Hepatocyte (in vitro differentiated cells): ENCODE measurements around the gene KRTAP5-7. TPM values are rescaled to one million over a fixed set of nuclear protein-coding genes. Genes with fewer than 3 reads are reported as not detected.

ENCODE experiments used
- DNase-seq: peaks from one replicate; pipeline ENCODE4 v3.0.0-alpha.2; 2016; ENCODE audit warnings: low spot score
- H2AFZ ChIP-seq: fragments of 200-600 bp; sonication (generic); 2 replicates; pipeline ENCODE4 v1.6.0; 2016; ENCODE audit warnings: antibody characterized with exemption, mild to moderate bottlenecking
- H3K27ac ChIP-seq: fragments of 200-600 bp; sonication (generic); 2 replicates; pipeline ENCODE4 v1.5.1; 2016; ENCODE audit warnings: mild to moderate bottlenecking
- H3K27me3 ChIP-seq: fragments of 200-600 bp; sonication (generic); 2 replicates; pipeline ENCODE4 v1.6.1; 2016
- H3K36me3 ChIP-seq: fragments of 200-600 bp; sonication (generic); replicated peaks from 2 replicates; pipeline ENCODE4 v1.5.1; 2016; ENCODE audit warnings: low read depth; ENCODE audit not compliant: insufficient read depth
- H3K4me1 ChIP-seq: fragments of 200-600 bp; sonication (generic); 2 replicates; pipeline ENCODE4 v1.5.1; 2016; ENCODE audit warnings: mild to moderate bottlenecking, moderate library complexity; ENCODE audit not compliant: insufficient read depth
- H3K4me2 ChIP-seq: fragments of 200-600 bp; sonication (generic); 2 replicates; pipeline ENCODE4 v1.6.0; 2016
- H3K4me3 ChIP-seq: fragments of 200-600 bp; sonication (generic); 2 replicates; pipeline ENCODE4 v1.5.1; 2016; ENCODE audit warnings: mild to moderate bottlenecking
- H3K79me2 ChIP-seq: fragments of 200-600 bp; sonication (generic); 2 replicates; pipeline ENCODE4 v1.6.0; 2017; ENCODE audit warnings: mild to moderate bottlenecking
- H3K9me2 ChIP-seq: fragments of 200-600 bp; sonication (generic); replicated peaks from 2 replicates; pipeline ENCODE4 v1.6.0; 2017; ENCODE audit warnings: mild to moderate bottlenecking; ENCODE audit not compliant: insufficient read depth
- H3K9me3 ChIP-seq: fragments of 200-600 bp; sonication (generic); 2 replicates; pipeline ENCODE4 v1.5.1; 2016; ENCODE audit warnings: low read depth, mild to moderate bottlenecking
- H4K20me1 ChIP-seq: fragments of 200-600 bp; sonication (generic); 2 replicates; pipeline ENCODE4 v1.6.0; 2016; ENCODE audit warnings: mild to moderate bottlenecking; ENCODE audit not compliant: insufficient read depth, poor library complexity, severe bottlenecking
- CTCF ChIP-seq: fragments of 200-600 bp; sonication (generic); IDR thresholded peaks from 2 replicates; pipeline ENCODE4 v1.5.1; 2016; ENCODE audit warnings: antibody characterized with exemption, mild to moderate bottlenecking; ENCODE audit not compliant: poor library complexity
- EZH2 ChIP-seq: fragments of 200-600 bp; sonication (generic); IDR thresholded peaks from 2 replicates; pipeline ENCODE4 v1.6.1; 2016; ENCODE audit warnings: antibody characterized with exemption, mild to moderate bottlenecking, borderline replicate concordance
- EZH2phosphoT487 ChIP-seq: fragments of 200-600 bp; sonication (generic); IDR thresholded peaks from one replicate; pipeline ENCODE4 v1.6.1; 2018; ENCODE audit warnings: antibody characterized with exemption, mild to moderate bottlenecking, low read depth, moderate library complexity; ENCODE audit not compliant: unreplicated experiment, severe bottlenecking
- WGBS: methylation state at CpG from one replicate; pipeline ENCODE4 v1.1.6; 2016; ENCODE audit warnings: low lambda C conversion rate; ENCODE audit errors: missing lambda C conversion rate; 5-methylcytosine and 5-hydroxymethylcytosine counted together
- polyA plus RNA-seq: library from polyadenylated mRNA; unstranded; fragments of >200 nt; fragmentation: Nextera tagmentation; extraction: Ambion mirVana; gene quantifications from 2 replicates; pipeline ENCODE4 v1.2.1, GENCODE V29; 2016
- total RNA-seq: library from RNA; depleted of rRNA; stranded (reverse); fragments of >200 nt; gene quantifications from 2 replicates; pipeline ENCODE4 v1.2.3, GENCODE V29; 2014

Gene KRTAP5-7
- total and polyA plus RNA-seq, 2 experiments from 2014 or later, result not detected

DNA sequence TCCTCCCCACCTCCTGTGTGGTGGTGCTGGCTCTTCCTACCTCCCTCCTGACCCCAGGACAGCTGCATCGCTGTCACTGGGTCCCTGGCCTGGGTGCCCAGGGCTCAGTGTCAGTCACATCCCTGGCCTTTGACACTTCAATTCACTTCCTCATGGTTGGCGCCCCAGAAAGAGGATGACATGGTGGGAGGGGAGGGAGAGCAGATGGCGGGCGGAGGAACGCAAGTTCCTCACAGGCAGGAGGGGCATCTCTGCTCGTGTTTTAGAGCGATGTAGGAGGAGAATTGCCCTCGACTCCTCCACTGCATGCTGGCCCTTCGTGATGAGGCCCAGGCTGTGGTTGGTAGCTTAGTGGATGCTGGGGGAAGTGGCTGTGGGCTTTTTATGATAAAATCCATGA lies 35.1 kb upstream of the KRTAP5-7 start:
- TF ChIP-seq EZH2phosphoT487 (no peak), CTCF (no peak), EZH2 (no peak)
- H3K4me2 ChIP-seq, result no peak overlapping the region
- no peak overlapping the region for H3K4me3 ChIP-seq
- no peaks in the 10 kb centered on the region for H3K9me2 ChIP-seq
- no peaks in the 10 kb centered on the region for H4K20me1 ChIP-seq
- H3K27ac ChIP-seq, result no peak overlapping the region
- H2AFZ ChIP-seq, result no peak overlapping the region
- WGBS, result over 99% methylated on average over 9 of the region's 9 CpGs
- no peak for DNase-seq
- H3K27me3 ChIP-seq, result no peaks in the 10 kb centered on the region
- H3K9me3 ChIP-seq, result no peaks in the 10 kb centered on the region
- no peaks in the 10 kb centered on the region for H3K36me3 ChIP-seq
- no peaks in the 10 kb centered on the region for H3K79me2 ChIP-seq
- peaks cover 4% of the 10 kb centered on the region for H3K4me1 ChIP-seq

DNA sequence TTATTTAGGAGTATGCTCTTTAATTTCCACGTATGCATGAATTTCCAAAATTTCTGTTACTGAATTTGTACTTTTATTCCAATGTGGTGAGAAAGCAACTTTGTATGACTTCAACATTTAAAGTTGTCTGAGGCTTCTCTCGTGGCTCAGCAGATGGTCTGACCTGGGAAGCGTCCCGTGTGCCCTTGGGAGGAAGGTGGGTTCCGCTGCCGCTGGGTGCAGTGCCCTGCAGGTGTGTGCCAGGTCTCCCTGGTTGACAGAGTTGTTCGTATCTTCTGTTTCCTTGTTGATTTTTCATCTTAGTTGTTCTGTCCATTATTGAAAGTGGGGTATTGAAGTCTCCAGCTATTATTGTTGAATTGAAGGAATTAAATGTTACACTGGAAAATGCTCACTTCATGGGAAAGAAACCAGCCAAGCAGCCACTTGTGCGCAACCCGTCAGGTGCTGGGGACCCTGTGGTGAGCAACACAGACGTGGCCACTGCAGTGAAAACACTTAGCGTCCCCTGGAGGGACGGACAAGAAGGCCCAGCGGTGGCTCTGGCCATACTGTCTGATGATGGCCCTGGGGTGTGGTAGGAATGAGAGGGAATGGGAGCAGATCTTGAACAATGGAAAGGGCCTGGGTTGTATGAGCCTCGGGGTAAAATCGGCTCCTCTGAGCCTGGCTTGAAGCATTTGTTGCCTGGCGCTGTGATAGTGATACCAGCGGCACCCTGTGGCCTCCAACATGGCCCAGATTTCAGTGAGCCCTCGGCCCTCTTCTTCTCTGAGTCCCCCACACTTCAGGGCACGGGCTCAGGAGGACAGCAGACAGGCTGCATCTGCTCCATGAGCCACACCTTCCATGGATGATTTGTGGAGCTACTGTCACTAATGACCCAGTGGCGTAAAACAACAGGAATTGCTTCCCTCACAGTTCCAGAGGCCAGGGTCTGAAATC lies 31.5 kb upstream of the KRTAP5-7 start:
- Histone ChIP-seq H3K27me3 (no peaks in the 10 kb centered on the region), H3K79me2 (no peaks in the 10 kb centered on the region), H3K4me1 (no peaks in the 10 kb centered on the region), H3K36me3 (no peaks in the 10 kb centered on the region), H3K9me2 (no peaks in the 10 kb centered on the region), H4K20me1 (no peaks in the 10 kb centered on the region), H3K4me2 (no peak overlapping the region), H3K9me3 (no peaks in the 10 kb centered on the region), H3K4me3 (no peak overlapping the region), H2AFZ (no peak overlapping the region), H3K27ac (no peak overlapping the region)
- TF ChIP-seq CTCF (no peak), EZH2 (no peak), EZH2phosphoT487 (no peak)
- no peak for DNase-seq
- WGBS, result 95% methylated on average over 20 of the region's 20 CpGs

GRCh38 chr11:71496421-71496820 lies 30.6 kb upstream of the KRTAP5-7 start:
- no peak overlapping the region for H3K4me3 ChIP-seq
- no peaks in the 10 kb centered on the region for H3K9me3 ChIP-seq
- H3K9me2 ChIP-seq, result no peaks in the 10 kb centered on the region
- H2AFZ ChIP-seq, result no peak overlapping the region
- no peaks in the 10 kb centered on the region for H3K79me2 ChIP-seq
- no peak overlapping the region for H3K4me2 ChIP-seq
- H3K4me1 ChIP-seq, result no peaks in the 10 kb centered on the region
- no peaks in the 10 kb centered on the region for H3K36me3 ChIP-seq
- H3K27ac ChIP-seq, result no peak overlapping the region
- DNase-seq, result no peak
- TF ChIP-seq EZH2, result no peak
- no peak for TF ChIP-seq EZH2phosphoT487
- no peak for TF ChIP-seq CTCF
- H3K27me3 ChIP-seq, result no peaks in the 10 kb centered on the region
- H4K20me1 ChIP-seq, result no peaks in the 10 kb centered on the region
- 97% methylated on average over 13 of the region's 13 CpGs for WGBS
